Esophagus squamous epithelium (tissue), 4 donors: ENCODE results near the gene FAM186B.

ENCODE experiments used
- CTCF ChIP-seq, 6 experiments: fragments of 450-650 bp in 4 of 6; fragments of 200-600 bp in 2 of 6; sonication (generic) in 2 of 6; IDR thresholded peaks; one replicate each; pipeline ENCODE4 v1.5.1; 2016 to 2019; ENCODE audit warnings: antibody characterized with exemption in 6 of 6, mild to moderate bottlenecking in 4 of 6, moderate library complexity in 4 of 6
- POLR2A ChIP-seq, 4 donors: fragments of 450-650 bp; IDR thresholded peaks; one replicate each; pipeline ENCODE4 v1.6.1; 2017; ENCODE audit warnings: antibody characterized with exemption in 4 of 4, mild to moderate bottlenecking in 4 of 4, moderate library complexity in 3 of 4

GRCh38 chr12:49649445-49649844 lies 44.0 kb upstream of the FAM186B start:
- no peak for TF ChIP-seq CTCF (IDR thresholded peaks at IDR 0.05)
- TF ChIP-seq POLR2A (IDR thresholded peaks at IDR 0.05) = no peak
